Kidney (tissue), 14 donors: ENCODE measurements around the gene CLEC9A. TPM values are rescaled to one million over a fixed set of nuclear protein-coding genes. Genes with fewer than 3 reads are reported as not detected.
A peak's percentile ranks its signal among the peaks of the same experiment; 100 is the strongest.

Source experiments
- DNase-seq, 5 donors: peaks; one replicate each; pipeline ENCODE4 v3.0.0-alpha.2; 2013 to 2020
- FAIRE-seq: peaks from 2 replicates; lab custom pipeline; 2012; peaks lifted over from hg19 to GRCh38; lab: Jason Lieb, UNC
- H3K27ac ChIP-seq, 2 donors: one replicate each; pipeline ENCODE4 v1.7.0; 2013; ENCODE audit warnings: low read depth in 2 of 2, low read length in 2 of 2, inconsistent platforms in 1 of 2
- H3K27me3 ChIP-seq: one replicate; pipeline ENCODE4 v1.7.1; 2013; ENCODE audit warnings: low read length, inconsistent platforms; ENCODE audit not compliant: control insufficient read depth, insufficient read depth
- H3K36me3 ChIP-seq, 3 donors: one replicate each; pipeline versions ENCODE4 v1.7.0 to v1.7.1; 2013; ENCODE audit warnings: low read length in 3 of 3, control low read depth in 1 of 3, inconsistent platforms in 1 of 3; ENCODE audit not compliant: insufficient read depth in 3 of 3, control insufficient read depth in 2 of 3
- H3K4me1 ChIP-seq, 3 donors: one replicate each; pipeline versions ENCODE4 v1.7.0 to v1.7.1; 2013; ENCODE audit warnings: low read length in 3 of 3, inconsistent platforms in 1 of 3, low read depth in 1 of 3; ENCODE audit not compliant: control insufficient read depth in 2 of 3, insufficient read depth in 2 of 3
- H3K4me3 ChIP-seq, 3 donors: one replicate each; pipeline versions ENCODE4 v1.7.0 to v1.8.1; 2013; ENCODE audit warnings: low read length in 3 of 3, control low read depth in 1 of 3, inconsistent platforms in 1 of 3
- H3K9ac ChIP-seq, 3 donors: one replicate each; pipeline versions ENCODE4 v1.7.0 to v1.7.1; 2013; ENCODE audit warnings: low read length in 3 of 3, control low read depth in 1 of 3, inconsistent platforms in 1 of 3
- H3K9me3 ChIP-seq, 3 donors: one replicate each; pipeline versions ENCODE4 v1.7.0 to v1.7.1; 2013; ENCODE audit warnings: low read length in 3 of 3, control low read depth in 1 of 3, inconsistent platforms in 1 of 3; ENCODE audit not compliant: control insufficient read depth in 2 of 3, insufficient read depth in 1 of 3
- intact Hi-C: fragments of 100-400 bp; cut with DNase I; formaldehyde crosslinking; loops from one replicate; pipeline ENCODE4 v1.11.1; 2022
- polyA plus RNA-seq: library from polyadenylated mRNA; stranded (reverse); fragments of 350-450 nt; fragmentation: Illumina TruSeq; extraction: RNeasy Lipid Tissue Mini Kit (QIAGEN cat#74804); gene quantifications from one replicate; pipeline ENCODE4 v1.2.3, GENCODE V29; 2014; ENCODE audit warnings: low read depth, low replicate concordance; ENCODE audit not compliant: insufficient read depth
- total RNA-seq: library from RNA; stranded (reverse); fragmentation: NEBNext Ultra II Directional; extraction: Animal tissue kit (Norgen Biotek cat#: 25700); gene quantifications from one replicate; pipeline ENCODE4 v1.2.1, GENCODE V29; 2021
- TF ChIP-seq, protein P1 (sequence below): IDR thresholded peaks from 3 replicates; pipeline ENCODE4 v1.5.1; 2012; ENCODE audit warnings: mild to moderate bottlenecking, moderate library complexity, borderline replicate concordance; ENCODE audit not compliant: insufficient read depth; ENCODE audit errors: extremely low read depth
- donor health status: control.
- donor health status: control.
- donor health status: control.
- donor health status: control.
- donor health status: control.
- donor health status: DM: yes; HTN: yes; CAD: no.
- donor health status: Normal renal cell carcinoma (clear cell type).

The CLEC9A gene
- total and polyA plus RNA-seq, 2 donors from 2014 or later: 0.57 TPM; not detected in 1

DNA sequence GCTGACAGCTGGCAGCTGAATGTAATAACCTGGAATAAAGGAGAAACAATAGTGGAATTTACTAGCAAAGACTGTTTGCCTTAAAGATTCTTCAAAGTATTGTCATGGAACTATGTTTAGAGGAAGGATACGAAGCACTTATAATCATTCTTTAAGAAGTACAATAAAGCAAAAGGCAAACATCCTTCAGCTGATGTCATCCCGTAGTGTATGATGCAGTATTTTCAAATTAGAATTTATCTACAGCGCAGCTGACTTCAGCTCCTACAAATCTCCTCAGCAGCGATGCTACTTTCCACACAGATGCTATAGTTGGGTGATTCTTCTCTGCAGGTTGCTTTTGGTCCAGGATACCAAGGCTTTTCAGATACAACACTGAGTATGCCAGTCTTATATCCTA lies 36.8 kb downstream of the CLEC9A start:
- no peak for FAIRE-seq
- Histone ChIP-seq H3K4me1 (no peaks in the 10 kb centered on the region), H3K27ac (peak overlapping the region in 1 of 2 donors; percentile 59), H3K36me3 (no peaks in the 10 kb centered on the region), H3K27me3 (no peaks in the 10 kb centered on the region), H3K4me3 (no peak overlapping the region), H3K9me3 (no peaks in the 10 kb centered on the region), H3K9ac (no peak overlapping the region)
- intact Hi-C loops: no loop called here
- DNase-seq: peak in 1 of 5 donors; percentile 12
- TF ChIP-seq, protein P1, sequence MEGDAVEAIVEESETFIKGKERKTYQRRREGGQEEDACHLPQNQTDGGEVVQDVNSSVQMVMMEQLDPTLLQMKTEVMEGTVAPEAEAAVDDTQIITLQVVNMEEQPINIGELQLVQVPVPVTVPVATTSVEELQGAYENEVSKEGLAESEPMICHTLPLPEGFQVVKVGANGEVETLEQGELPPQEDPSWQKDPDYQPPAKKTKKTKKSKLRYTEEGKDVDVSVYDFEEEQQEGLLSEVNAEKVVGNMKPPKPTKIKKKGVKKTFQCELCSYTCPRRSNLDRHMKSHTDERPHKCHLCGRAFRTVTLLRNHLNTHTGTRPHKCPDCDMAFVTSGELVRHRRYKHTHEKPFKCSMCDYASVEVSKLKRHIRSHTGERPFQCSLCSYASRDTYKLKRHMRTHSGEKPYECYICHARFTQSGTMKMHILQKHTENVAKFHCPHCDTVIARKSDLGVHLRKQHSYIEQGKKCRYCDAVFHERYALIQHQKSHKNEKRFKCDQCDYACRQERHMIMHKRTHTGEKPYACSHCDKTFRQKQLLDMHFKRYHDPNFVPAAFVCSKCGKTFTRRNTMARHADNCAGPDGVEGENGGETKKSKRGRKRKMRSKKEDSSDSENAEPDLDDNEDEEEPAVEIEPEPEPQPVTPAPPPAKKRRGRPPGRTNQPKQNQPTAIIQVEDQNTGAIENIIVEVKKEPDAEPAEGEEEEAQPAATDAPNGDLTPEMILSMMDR: no peak

DNA sequence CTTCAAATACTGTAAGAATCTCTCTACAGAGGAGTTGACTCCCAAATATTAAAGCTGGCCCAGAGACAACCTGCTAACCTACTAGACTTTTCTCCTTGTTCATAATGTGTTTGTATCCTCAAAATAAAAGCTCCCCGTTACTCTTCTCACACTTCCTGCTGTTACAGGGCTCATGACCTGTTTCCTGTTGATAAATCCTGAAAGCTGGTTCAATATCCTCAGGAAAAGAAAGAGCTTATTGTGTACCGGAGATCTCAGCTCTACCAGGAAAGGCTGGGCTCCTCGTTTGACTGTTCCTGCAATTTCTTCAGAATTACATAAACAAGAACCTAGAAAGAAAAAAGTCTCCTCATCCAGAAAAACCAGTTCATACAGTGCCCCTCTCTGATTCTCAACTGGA lies 37.5 kb downstream of the CLEC9A start:
- Histone ChIP-seq H3K4me3 (no peak overlapping the region), H3K36me3 (no peaks in the 10 kb centered on the region), H3K9me3 (no peaks in the 10 kb centered on the region), H3K4me1 (no peaks in the 10 kb centered on the region), H3K9ac (no peak overlapping the region), H3K27ac (peak overlapping the region in 1 of 2 donors; percentile 85), H3K27me3 (no peaks in the 10 kb centered on the region)
- peak in 1 of 5 donors; percentile 64 for DNase-seq
- intact Hi-C loops: no loop called here
- TF ChIP-seq, protein P1: no peak
- FAIRE-seq: no peak

DNA sequence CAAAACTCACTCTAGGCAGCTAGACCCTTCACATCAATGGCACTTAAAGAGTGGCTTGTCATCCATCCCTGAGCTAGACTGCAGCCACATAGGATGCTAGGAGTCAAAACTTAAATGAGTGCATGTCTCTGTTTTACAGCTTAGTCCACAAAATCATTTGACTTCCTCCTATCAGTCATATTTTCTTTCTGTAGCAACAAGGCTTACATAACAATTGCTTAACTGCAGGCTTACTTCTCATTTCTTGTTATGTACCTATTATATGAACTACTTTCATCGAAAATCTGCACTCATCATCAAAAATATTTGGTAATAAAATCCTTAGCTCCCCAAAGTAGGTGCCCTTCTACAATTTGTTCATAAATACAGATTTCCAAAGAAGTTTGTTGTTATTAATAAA lies 38.2 kb downstream of the CLEC9A start:
- H3K9me3 ChIP-seq: no peaks in the 10 kb centered on the region
- TF ChIP-seq, protein P1: no peak
- DNase-seq (no peak), FAIRE-seq (no peak)
- intact Hi-C loops: no loop called here
- H3K4me1 ChIP-seq: no peaks in the 10 kb centered on the region
- no peak overlapping the region for H3K4me3 ChIP-seq
- H3K27ac ChIP-seq: peak overlapping the region; percentile 32 to 85
- H3K36me3 ChIP-seq: no peaks in the 10 kb centered on the region
- H3K27me3 ChIP-seq: no peaks in the 10 kb centered on the region
- H3K9ac ChIP-seq: no peak overlapping the region

DNA sequence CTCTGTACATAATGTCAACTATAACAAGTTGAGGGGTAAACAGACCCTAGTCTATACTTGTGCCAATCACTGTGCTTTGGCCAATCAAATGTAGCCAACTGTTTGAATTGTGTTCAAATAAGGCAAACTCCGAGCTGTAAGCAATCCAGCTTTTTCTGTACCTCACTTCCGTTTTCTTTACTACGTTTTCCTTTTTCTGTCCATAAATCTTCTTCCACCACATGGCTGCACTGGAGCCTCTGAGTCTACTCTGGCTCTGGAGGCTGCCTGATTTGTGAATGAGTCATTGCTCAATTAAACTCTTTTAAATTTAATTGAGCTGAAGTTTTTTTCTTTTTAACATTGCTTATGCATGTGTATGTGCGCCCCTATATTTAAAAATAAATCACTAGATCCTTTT lies 38.6 kb downstream of the CLEC9A start:
- TF ChIP-seq, protein P1: no peak
- FAIRE-seq (no peak), DNase-seq (peak in 2 of 5 donors; percentile 30 to 63)
- intact Hi-C loops: no loop called here
- no peaks in the 10 kb centered on the region for H3K9me3 ChIP-seq
- no peak overlapping the region for H3K4me3 ChIP-seq
- no peaks in the 10 kb centered on the region for H3K4me1 ChIP-seq
- no peak overlapping the region for H3K9ac ChIP-seq
- peak overlapping the region; percentile 32 to 85 for H3K27ac ChIP-seq
- no peaks in the 10 kb centered on the region for H3K27me3 ChIP-seq
- H3K36me3 ChIP-seq: no peaks in the 10 kb centered on the region
